ENCODE measurements around the gene PIP5K1B. TPM values are rescaled to one million over a fixed set of nuclear protein-coding genes. Genes with fewer than 3 reads are reported as not detected.
A peak's percentile ranks its signal among the peaks of the same experiment; 100 is the strongest.

PIP5K1B gene
- total and polyA plus RNA-seq, 2 of the 13 experiments (the other 11 are each of a cell fraction or from before 2014, with no cell fraction given), result 15.8 to 17.5 TPM

DNA sequence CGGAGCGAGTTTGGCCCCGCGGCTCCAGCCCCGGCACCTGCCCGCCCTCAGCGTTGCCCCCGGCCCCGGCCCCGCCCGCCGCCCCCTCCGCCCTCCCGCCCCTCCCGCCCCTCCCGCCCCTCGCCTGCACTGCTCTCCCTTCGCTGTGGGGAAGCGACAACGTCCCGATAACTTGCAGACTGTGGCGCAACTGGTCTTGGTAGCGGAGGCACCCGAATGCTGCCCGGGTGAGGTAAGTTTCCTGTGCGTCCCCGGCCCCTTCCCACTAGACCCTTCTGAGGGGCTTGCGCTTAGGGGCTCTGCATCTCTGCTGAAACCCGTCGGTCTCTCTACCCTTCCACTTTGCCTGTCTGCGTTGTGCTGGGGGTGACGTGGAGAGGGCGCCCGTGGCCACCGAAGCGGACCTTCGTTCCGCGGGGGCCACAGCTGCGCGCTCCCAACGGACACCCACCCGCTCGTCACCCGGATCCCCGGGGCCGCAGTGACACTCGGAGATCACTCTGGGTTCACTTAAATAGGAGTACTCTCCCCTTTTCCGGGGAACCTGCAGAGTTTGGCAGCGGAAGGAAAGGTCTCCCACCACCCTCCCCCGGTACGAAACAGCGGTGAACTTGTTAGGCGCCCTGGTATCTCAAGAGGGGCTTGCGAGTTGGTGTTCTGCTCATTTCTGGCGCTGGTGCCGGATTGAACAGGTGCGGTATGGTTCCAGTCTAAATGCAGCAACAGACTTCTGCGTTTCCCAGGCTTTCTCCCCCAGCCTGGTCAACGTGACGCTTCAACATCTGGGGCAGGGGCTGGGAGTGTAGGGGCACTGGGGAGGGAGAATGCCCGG, 707 bp downstream of the PIP5K1B start:
- intact Hi-C loops (cut with micrococcal nuclease; ENCODE audit: unreplicated experiment) (loop anchor here (1.0 to 10.0 kb wide), 3 partner anchors 75 to 319 kb away; a partner anchor contains a TSS), in situ Hi-C loops (cut with HindIII; ENCODE audit: extremely low pct_ligation_motif_present, low pct_unique_long_range_greater_than_20kb) (loop anchor here (5.0 to 10.0 kb wide), 3 partner anchors 77 to 299 kb away; a partner anchor contains a TSS)
- H3K4me1 ChIP-seq (ENCODE audit: insufficient read depth, low read length), result peaks cover 70% of the 10 kb centered on the region
- CTCF ChIA-PET (ENCODE audit: low intra/inter-chr PET ratio, low total read pairs), result interaction anchor here (1.4 to 1.5 kb wide), 2 partner anchors 20 to 139 kb away, joined by 3 read pairs; no protein-coding TSS in a partner anchor
- H3K9ac ChIP-seq (ENCODE audit: insufficient read depth, low read depth, low read length), result peak overlapping the region; percentile 86
- peak overlapping the region; percentile 78 for H3K4me2 ChIP-seq (ENCODE audit: low read depth, low read length)
- FAIRE-seq (no peak), ATAC-seq (peak; percentile 49), DNase-seq (ENCODE audit: low spot score) (peak; percentile 46)
- POLR2A ChIA-PET, result interaction anchor here (0.7 to 3.9 kb wide), 7 partner anchors 14 to 74 kb away, joined by 3 to 33 read pairs (median 9); a partner anchor contains a TSS
- H3K27me3 ChIP-seq (ENCODE audit: control insufficient read depth in 1 of 2, insufficient read depth in 2 of 2, low read length in 2 of 2), result no peaks in the 10 kb centered on the region; a peak in 1 of 5 replicates
- H3K4me3 ChIP-seq (replicated peaks in 1 of 3; ENCODE audit: insufficient read depth in 1 of 3, low read depth in 2 of 3, low read length in 3 of 3), result peak overlapping the region; percentile 87 to 89 (median 88)
- no peak overlapping the region for H2AFZ ChIP-seq (ENCODE audit: low read length)
- WGBS (ENCODE audit: low lambda C conversion rate), result 0% methylated on average over 14 of the region's 62 CpGs
- no peaks in the 10 kb centered on the region for H3K9me3 ChIP-seq (ENCODE audit: low read length)
- H3K27ac ChIP-seq (ENCODE audit: extremely low read length, insufficient read depth, low read length), result peak overlapping the region; percentile 83
- H3K36me3 ChIP-seq (replicated peaks in 1 of 2; ENCODE audit: control insufficient read depth in 1 of 2, insufficient read depth in 2 of 2, low read length in 2 of 2), result no peaks in the 10 kb centered on the region
- BruUV-seq (replicated peaks), result no TSS peak
- no peaks in the 10 kb centered on the region for H4K20me1 ChIP-seq (ENCODE audit: insufficient read depth, low read length)
- H3K79me2 ChIP-seq (ENCODE audit: insufficient read depth, low read length), result peaks cover 51% of the 10 kb centered on the region
- TF ChIP-seq, protein P1, sequence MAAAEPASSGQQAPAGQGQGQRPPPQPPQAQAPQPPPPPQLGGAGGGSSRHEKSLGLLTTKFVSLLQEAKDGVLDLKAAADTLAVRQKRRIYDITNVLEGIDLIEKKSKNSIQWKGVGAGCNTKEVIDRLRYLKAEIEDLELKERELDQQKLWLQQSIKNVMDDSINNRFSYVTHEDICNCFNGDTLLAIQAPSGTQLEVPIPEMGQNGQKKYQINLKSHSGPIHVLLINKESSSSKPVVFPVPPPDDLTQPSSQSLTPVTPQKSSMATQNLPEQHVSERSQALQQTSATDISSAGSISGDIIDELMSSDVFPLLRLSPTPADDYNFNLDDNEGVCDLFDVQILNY (CRISPR knock-in tag; conservative IDR thresholded peaks at IDR 0.05), result no peak
- TF ChIP-seq, protein P2, sequence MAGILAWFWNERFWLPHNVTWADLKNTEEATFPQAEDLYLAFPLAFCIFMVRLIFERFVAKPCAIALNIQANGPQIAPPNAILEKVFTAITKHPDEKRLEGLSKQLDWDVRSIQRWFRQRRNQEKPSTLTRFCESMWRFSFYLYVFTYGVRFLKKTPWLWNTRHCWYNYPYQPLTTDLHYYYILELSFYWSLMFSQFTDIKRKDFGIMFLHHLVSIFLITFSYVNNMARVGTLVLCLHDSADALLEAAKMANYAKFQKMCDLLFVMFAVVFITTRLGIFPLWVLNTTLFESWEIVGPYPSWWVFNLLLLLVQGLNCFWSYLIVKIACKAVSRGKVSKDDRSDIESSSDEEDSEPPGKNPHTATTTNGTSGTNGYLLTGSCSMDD (CRISPR knock-in tag; IDR thresholded peaks at IDR 0.05), result no peak
- TF ChIP-seq MATR3 (CRISPR knock-in tag; IDR thresholded peaks at IDR 0.05) (no peak), XRCC5 (optimal IDR thresholded peaks at IDR 0.05; ENCODE audit: low read length) (peak; percentile 26), NRL (CRISPR knock-in tag; IDR thresholded peaks at IDR 0.05; ENCODE audit: borderline replicate concordance) (0 out of 2 replicates have a peak, but pooled peaks have one; percentile 22), POGZ (CRISPR knock-in tag; IDR thresholded peaks at IDR 0.05) (no peak), ZNF572 (CRISPR knock-in tag; IDR thresholded peaks at IDR 0.05) (no peak)
- TF ChIP-seq, protein P3, sequence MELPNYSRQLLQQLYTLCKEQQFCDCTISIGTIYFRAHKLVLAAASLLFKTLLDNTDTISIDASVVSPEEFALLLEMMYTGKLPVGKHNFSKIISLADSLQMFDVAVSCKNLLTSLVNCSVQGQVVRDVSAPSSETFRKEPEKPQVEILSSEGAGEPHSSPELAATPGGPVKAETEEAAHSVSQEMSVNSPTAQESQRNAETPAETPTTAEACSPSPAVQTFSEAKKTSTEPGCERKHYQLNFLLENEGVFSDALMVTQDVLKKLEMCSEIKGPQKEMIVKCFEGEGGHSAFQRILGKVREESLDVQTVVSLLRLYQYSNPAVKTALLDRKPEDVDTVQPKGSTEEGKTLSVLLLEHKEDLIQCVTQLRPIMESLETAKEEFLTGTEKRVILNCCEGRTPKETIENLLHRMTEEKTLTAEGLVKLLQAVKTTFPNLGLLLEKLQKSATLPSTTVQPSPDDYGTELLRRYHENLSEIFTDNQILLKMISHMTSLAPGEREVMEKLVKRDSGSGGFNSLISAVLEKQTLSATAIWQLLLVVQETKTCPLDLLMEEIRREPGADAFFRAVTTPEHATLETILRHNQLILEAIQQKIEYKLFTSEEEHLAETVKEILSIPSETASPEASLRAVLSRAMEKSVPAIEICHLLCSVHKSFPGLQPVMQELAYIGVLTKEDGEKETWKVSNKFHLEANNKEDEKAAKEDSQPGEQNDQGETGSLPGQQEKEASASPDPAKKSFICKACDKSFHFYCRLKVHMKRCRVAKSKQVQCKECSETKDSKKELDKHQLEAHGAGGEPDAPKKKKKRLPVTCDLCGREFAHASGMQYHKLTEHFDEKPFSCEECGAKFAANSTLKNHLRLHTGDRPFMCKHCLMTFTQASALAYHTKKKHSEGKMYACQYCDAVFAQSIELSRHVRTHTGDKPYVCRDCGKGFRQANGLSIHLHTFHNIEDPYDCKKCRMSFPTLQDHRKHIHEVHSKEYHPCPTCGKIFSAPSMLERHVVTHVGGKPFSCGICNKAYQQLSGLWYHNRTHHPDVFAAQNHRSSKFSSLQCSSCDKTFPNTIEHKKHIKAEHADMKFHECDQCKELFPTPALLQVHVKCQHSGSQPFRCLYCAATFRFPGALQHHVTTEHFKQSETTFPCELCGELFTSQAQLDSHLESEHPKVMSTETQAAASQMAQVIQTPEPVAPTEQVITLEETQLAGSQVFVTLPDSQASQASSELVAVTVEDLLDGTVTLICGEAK (IDR thresholded peaks at IDR 0.05), result no peak
- TF ChIP-seq, protein P3 (CRISPR knock-in tag; IDR thresholded peaks at IDR 0.05), result no peak
